Liver (tissue), 9 donors: ENCODE measurements around the gene LPP. TPM values are rescaled to one million over a fixed set of nuclear protein-coding genes. Genes with fewer than 3 reads are reported as not detected.

ENCODE experiments used
- DNase-seq: peaks from one replicate; pipeline ENCODE4 v3.0.0-alpha.2; 2017; ENCODE audit warnings: low spot score
- H3K27ac ChIP-seq, 2 donors: one replicate each; pipeline ENCODE4 v1.7.0; 2013; ENCODE audit warnings: inconsistent platforms in 2 of 2, low read length in 2 of 2, control low read depth in 1 of 2, low read depth in 1 of 2, mild to moderate bottlenecking in 1 of 2
- H3K27me3 ChIP-seq, 4 donors: one replicate each; pipeline versions ENCODE4 v1.6.1 to v1.7.0; 2013; ENCODE audit warnings: low read length in 3 of 4, inconsistent platforms in 1 of 4, mild to moderate bottlenecking in 1 of 4, moderate library complexity in 1 of 4; ENCODE audit not compliant: control insufficient read depth in 4 of 4, insufficient read depth in 4 of 4
- H3K36me3 ChIP-seq, 4 donors: one replicate each; pipeline versions ENCODE4 v1.6.1 to v1.7.0; 2013; ENCODE audit warnings: low read length in 3 of 4, mild to moderate bottlenecking in 3 of 4, low read depth in 1 of 4, moderate library complexity in 1 of 4; ENCODE audit not compliant: control insufficient read depth in 4 of 4, insufficient read depth in 3 of 4
- H3K4me1 ChIP-seq, 4 donors: one replicate each; pipeline versions ENCODE4 v1.6.1 to v1.7.0; 2013; ENCODE audit warnings: low read length in 3 of 4, mild to moderate bottlenecking in 3 of 4, moderate library complexity in 1 of 4; ENCODE audit not compliant: control insufficient read depth in 4 of 4, insufficient read depth in 4 of 4
- H3K4me3 ChIP-seq, 3 donors: one replicate each; pipeline versions ENCODE4 v1.6.1 to v1.7.0; 2013; ENCODE audit warnings: low read length in 3 of 3, control low read depth in 1 of 3, low read depth in 1 of 3, mild to moderate bottlenecking in 1 of 3
- H3K9ac ChIP-seq, 2 donors: one replicate each; pipeline ENCODE4 v1.7.0; 2013; ENCODE audit warnings: low read length in 2 of 2, mild to moderate bottlenecking in 2 of 2, moderate library complexity in 2 of 2, control low read depth in 1 of 2, low read depth in 1 of 2
- H3K9me3 ChIP-seq, 4 donors: one replicate each; pipeline versions ENCODE4 v1.6.1 to v1.7.0; 2013; ENCODE audit warnings: low read length in 3 of 4; ENCODE audit not compliant: control insufficient read depth in 4 of 4
- ATF3 ChIP-seq: IDR thresholded peaks from 2 replicates; pipeline ENCODE4 v1.6.1; 2016; ENCODE audit warnings: antibody characterized with exemption
- EGR1 ChIP-seq, 2 donors: IDR thresholded peaks; 2 replicates each; pipeline ENCODE4 v1.6.1; 2016 to 2018; ENCODE audit warnings: antibody characterized with exemption in 2 of 2, low read depth in 2 of 2
- FOXA1 ChIP-seq: IDR thresholded peaks from 2 replicates; pipeline ENCODE4 v1.6.1; 2016; ENCODE audit warnings: antibody characterized with exemption
- FOXA2 ChIP-seq: IDR thresholded peaks from 2 replicates; pipeline ENCODE4 v1.6.1; 2016; ENCODE audit warnings: antibody characterized with exemption
- GABPA ChIP-seq, 2 donors: IDR thresholded peaks in 1 of 2; conservative IDR thresholded peaks in 1 of 2; 2 replicates each; pipeline ENCODE4 v1.6.1; 2016; ENCODE audit warnings: antibody characterized with exemption in 2 of 2, mild to moderate bottlenecking in 1 of 2, moderate library complexity in 1 of 2
- HNF4A ChIP-seq, 2 donors: conservative IDR thresholded peaks; 2 replicates each; pipeline ENCODE4 v1.6.1; 2016; ENCODE audit warnings: antibody characterized with exemption in 2 of 2, mild to moderate bottlenecking in 2 of 2
- HNF4G ChIP-seq: IDR thresholded peaks from 2 replicates; pipeline ENCODE4 v1.6.1; 2016; ENCODE audit warnings: antibody characterized with exemption
- JUND ChIP-seq, 2 donors: IDR thresholded peaks; 2 replicates each; pipeline ENCODE4 v1.6.1; 2016; ENCODE audit warnings: antibody characterized with exemption in 2 of 2
- RAD21 ChIP-seq, 2 donors: IDR thresholded peaks; 2 replicates each; pipeline ENCODE4 v1.6.1; 2016; ENCODE audit warnings: antibody characterized with exemption in 2 of 2, mild to moderate bottlenecking in 2 of 2
- RXRA ChIP-seq, 2 donors: IDR thresholded peaks; 2 replicates each; pipeline ENCODE4 v1.6.1; 2017 to 2018; ENCODE audit warnings: antibody characterized with exemption in 2 of 2, mild to moderate bottlenecking in 1 of 2
- SP1 ChIP-seq: IDR thresholded peaks from 2 replicates; pipeline ENCODE4 v1.6.1; 2018; ENCODE audit warnings: antibody characterized with exemption, mild to moderate bottlenecking
- TAF1 ChIP-seq: conservative IDR thresholded peaks from 2 replicates; pipeline ENCODE4 v1.6.1; 2016; ENCODE audit warnings: antibody characterized with exemption, mild to moderate bottlenecking
- YY1 ChIP-seq: IDR thresholded peaks from 2 replicates; pipeline ENCODE4 v1.6.1; 2016; ENCODE audit warnings: antibody characterized with exemption, mild to moderate bottlenecking
- WGBS: extraction: QIAGEN DNeasy Blood & Tissue Kit; methylation state at CpG from one replicate; pipeline ENCODE4 v1.1.7; 2013; 5-methylcytosine and 5-hydroxymethylcytosine counted together
- polyA plus RNA-seq, 2 donors: library from polyadenylated mRNA; stranded (reverse) in 1 of 2; unstranded in 1 of 2; fragments of 200-250 nt in 1 of 2; fragments of >200 nt in 1 of 2; fragmentation: Nextera tagmentation in 1 of 2; extraction: Ambion mirVana in 1 of 2; gene quantifications; one replicate each; pipeline versions ENCODE4 v1.2.1 to v1.2.3, GENCODE V29; 2013 to 2015
- total RNA-seq, 2 donors: library from RNA; depleted of rRNA; stranded (reverse); fragments of >200 nt; gene quantifications; one replicate each; pipeline ENCODE4 v1.2.3, GENCODE V29; 2014
- TF ChIP-seq, protein P1 (sequence below): IDR thresholded peaks from 2 replicates; pipeline ENCODE4 v1.6.1; 2016; ENCODE audit warnings: antibody characterized with exemption
- TF ChIP-seq, protein P2 (sequence below): IDR thresholded peaks from 2 replicates; pipeline ENCODE4 v1.6.1; 2016; ENCODE audit warnings: antibody characterized with exemption, mild to moderate bottlenecking
- TF ChIP-seq, protein P3 (sequence below): fragments of 150-350 bp; IDR thresholded peaks from 2 replicates; pipeline ENCODE4 v1.5.1; 2017; ENCODE audit warnings: improper control_type of control experiment, low read depth, low read length; ENCODE audit not compliant: missing input control
- TF ChIP-seq, protein P4 (sequence below): IDR thresholded peaks from 2 replicates; pipeline ENCODE4 v1.6.1; 2016; ENCODE audit warnings: antibody characterized with exemption
- donor health status: healthy.
- donor health status: healthy.
- donor health status: healthy.
- donor health status: healthy.
- donor health status: healthy.

Gene LPP
- total and polyA plus RNA-seq, 4 donors, result 3.3 to 53.7 (median 28.2) TPM

DNA sequence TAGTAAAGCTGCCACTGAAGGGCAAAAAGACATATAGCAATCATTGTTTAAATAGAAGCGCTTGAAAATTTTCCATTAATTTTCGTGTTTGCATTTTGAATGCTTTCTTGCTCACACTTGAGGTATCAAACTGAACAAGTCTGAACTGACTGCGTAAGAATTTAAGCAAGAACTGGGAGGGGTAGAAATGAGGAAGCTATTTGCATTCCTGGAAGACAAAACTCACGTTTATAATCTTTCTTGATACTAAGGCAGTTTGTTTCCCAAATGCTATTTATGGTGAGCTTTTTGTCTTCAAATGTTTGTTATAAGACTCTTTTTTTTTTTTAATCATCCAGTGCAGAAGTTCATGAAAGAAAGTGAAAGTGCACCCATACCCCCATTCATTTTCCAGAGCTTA is 518.0 kb downstream of the LPP start (continued):
- TF ChIP-seq ATF3 (no peak), RXRA (IDR thresholded peaks at IDR 0.05) (no peak), JUND (IDR thresholded peaks at IDR 0.05) (no peak), TAF1 (no peak), YY1 (no peak), FOXA2 (no peak), EGR1 (IDR thresholded peaks at IDR 0.05; ENCODE audit: low read depth in 2 of 2) (no peak), HNF4A (conservative IDR thresholded peaks at IDR 0.05) (no peak), RAD21 (IDR thresholded peaks at IDR 0.05) (no peak)
- TF ChIP-seq, protein P1, sequence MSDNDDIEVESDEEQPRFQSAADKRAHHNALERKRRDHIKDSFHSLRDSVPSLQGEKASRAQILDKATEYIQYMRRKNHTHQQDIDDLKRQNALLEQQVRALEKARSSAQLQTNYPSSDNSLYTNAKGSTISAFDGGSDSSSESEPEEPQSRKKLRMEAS, result no peak

DNA sequence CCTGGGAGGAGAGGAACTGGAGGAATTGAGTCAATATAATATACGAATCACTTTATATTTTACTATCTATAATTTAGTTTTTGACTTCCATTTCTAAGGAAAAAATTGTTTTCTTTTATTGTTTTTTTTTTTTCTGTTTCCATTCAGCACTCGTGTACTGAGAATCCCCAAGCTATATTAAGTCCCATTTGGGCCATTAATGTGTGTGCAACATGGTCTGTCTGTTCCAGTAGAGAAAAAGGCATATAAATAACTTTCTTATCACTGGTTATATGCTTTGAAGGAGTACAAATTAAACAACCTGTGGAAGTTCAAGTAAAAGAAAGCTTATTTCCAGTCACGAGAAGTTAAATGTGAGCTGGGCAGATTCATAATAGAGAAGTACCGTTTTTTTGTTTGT is 518.9 kb downstream of the LPP start:
- no peak overlapping the region for H3K9ac ChIP-seq
- peaks cover 1 to 20% (median 5%) of the 10 kb centered on the region in 4 donors for H3K4me1 ChIP-seq
- no peak overlapping the region for H3K4me3 ChIP-seq
- no peaks in the 10 kb centered on the region for H3K27me3 ChIP-seq
- no peaks in the 10 kb centered on the region for H3K9me3 ChIP-seq
- TF ChIP-seq SP1, result no peak
- no peak for TF ChIP-seq EGR1 (IDR thresholded peaks at IDR 0.05; ENCODE audit: low read depth in 2 of 2)
- no peak for TF ChIP-seq TAF1
- no peak for TF ChIP-seq RAD21 (IDR thresholded peaks at IDR 0.05)
- TF ChIP-seq FOXA1, result no peak
- no peak for DNase-seq
- no peak overlapping the region for H3K27ac ChIP-seq
- 75% methylated on average over 4 of the region's 4 CpGs for WGBS
- no peaks in the 10 kb centered on the region for H3K36me3 ChIP-seq

DNA sequence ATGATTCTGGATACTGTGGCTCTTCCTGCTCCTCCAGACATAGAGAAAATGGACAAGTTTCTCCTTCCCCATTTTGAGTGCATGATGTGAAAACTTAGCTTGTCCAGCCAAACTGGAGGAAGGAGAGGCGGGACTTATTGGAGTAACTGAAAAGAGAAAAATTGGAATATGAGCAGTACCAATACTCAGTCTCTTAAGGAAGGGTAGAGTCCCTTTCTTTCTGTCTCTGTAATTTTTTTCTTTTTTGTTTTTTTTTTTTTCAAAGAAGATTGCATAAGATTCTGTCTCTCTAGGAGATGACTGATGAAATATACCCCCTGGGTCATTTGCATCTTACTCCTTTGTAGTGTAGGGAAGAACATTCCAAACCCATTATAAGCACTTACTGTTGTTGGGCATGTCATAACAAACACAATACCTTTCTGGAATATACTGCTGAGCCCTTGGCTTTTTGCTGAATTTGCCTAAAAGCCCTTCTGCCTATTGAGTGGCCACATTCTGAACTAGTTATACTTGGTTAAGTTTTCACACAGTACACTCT is 519.8 kb downstream of the LPP start:
- TF ChIP-seq JUND (IDR thresholded peaks at IDR 0.05) (no peak), TAF1 (no peak), RAD21 (IDR thresholded peaks at IDR 0.05) (no peak), HNF4A (conservative IDR thresholded peaks at IDR 0.05) (no peak), RXRA (IDR thresholded peaks at IDR 0.05) (no peak), GABPA (IDR thresholded peaks at IDR 0.05 in 1 of 2, conservative IDR thresholded peaks at IDR 0.05 in 1 of 2) (no peak), SP1 (no peak), HNF4G (no peak), FOXA2 (no peak), FOXA1 (no peak)
- TF ChIP-seq, protein P2, sequence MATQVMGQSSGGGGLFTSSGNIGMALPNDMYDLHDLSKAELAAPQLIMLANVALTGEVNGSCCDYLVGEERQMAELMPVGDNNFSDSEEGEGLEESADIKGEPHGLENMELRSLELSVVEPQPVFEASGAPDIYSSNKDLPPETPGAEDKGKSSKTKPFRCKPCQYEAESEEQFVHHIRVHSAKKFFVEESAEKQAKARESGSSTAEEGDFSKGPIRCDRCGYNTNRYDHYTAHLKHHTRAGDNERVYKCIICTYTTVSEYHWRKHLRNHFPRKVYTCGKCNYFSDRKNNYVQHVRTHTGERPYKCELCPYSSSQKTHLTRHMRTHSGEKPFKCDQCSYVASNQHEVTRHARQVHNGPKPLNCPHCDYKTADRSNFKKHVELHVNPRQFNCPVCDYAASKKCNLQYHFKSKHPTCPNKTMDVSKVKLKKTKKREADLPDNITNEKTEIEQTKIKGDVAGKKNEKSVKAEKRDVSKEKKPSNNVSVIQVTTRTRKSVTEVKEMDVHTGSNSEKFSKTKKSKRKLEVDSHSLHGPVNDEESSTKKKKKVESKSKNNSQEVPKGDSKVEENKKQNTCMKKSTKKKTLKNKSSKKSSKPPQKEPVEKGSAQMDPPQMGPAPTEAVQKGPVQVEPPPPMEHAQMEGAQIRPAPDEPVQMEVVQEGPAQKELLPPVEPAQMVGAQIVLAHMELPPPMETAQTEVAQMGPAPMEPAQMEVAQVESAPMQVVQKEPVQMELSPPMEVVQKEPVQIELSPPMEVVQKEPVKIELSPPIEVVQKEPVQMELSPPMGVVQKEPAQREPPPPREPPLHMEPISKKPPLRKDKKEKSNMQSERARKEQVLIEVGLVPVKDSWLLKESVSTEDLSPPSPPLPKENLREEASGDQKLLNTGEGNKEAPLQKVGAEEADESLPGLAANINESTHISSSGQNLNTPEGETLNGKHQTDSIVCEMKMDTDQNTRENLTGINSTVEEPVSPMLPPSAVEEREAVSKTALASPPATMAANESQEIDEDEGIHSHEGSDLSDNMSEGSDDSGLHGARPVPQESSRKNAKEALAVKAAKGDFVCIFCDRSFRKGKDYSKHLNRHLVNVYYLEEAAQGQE, result no peak
- TF ChIP-seq, protein P3, sequence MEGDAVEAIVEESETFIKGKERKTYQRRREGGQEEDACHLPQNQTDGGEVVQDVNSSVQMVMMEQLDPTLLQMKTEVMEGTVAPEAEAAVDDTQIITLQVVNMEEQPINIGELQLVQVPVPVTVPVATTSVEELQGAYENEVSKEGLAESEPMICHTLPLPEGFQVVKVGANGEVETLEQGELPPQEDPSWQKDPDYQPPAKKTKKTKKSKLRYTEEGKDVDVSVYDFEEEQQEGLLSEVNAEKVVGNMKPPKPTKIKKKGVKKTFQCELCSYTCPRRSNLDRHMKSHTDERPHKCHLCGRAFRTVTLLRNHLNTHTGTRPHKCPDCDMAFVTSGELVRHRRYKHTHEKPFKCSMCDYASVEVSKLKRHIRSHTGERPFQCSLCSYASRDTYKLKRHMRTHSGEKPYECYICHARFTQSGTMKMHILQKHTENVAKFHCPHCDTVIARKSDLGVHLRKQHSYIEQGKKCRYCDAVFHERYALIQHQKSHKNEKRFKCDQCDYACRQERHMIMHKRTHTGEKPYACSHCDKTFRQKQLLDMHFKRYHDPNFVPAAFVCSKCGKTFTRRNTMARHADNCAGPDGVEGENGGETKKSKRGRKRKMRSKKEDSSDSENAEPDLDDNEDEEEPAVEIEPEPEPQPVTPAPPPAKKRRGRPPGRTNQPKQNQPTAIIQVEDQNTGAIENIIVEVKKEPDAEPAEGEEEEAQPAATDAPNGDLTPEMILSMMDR, result no peak
- TF ChIP-seq, protein P4, sequence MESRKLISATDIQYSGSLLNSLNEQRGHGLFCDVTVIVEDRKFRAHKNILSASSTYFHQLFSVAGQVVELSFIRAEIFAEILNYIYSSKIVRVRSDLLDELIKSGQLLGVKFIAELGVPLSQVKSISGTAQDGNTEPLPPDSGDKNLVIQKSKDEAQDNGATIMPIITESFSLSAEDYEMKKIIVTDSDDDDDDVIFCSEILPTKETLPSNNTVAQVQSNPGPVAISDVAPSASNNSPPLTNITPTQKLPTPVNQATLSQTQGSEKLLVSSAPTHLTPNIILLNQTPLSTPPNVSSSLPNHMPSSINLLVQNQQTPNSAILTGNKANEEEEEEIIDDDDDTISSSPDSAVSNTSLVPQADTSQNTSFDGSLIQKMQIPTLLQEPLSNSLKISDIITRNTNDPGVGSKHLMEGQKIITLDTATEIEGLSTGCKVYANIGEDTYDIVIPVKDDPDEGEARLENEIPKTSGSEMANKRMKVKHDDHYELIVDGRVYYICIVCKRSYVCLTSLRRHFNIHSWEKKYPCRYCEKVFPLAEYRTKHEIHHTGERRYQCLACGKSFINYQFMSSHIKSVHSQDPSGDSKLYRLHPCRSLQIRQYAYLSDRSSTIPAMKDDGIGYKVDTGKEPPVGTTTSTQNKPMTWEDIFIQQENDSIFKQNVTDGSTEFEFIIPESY, result no peak
- DNase-seq, result no peak
- Histone ChIP-seq H3K4me3 (no peak overlapping the region), H3K9ac (no peak overlapping the region), H3K9me3 (no peaks in the 10 kb centered on the region), H3K4me1 (peaks cover 1 to 20% (median 5%) of the 10 kb centered on the region in 4 donors), H3K27ac (no peak overlapping the region), H3K36me3 (no peaks in the 10 kb centered on the region), H3K27me3 (no peaks in the 10 kb centered on the region)
- 98% methylated on average over 1 of the region's 1 CpG for WGBS
